Retina (tissue), 1 donor: ENCODE results near the gene PLEKHG5.

Experiments
- DNase-seq: peaks from one replicate; pipeline ENCODE4 v3.0.0-alpha.2; 2016

PLEKHG5 gene

GRCh38 chr1:6424619-6425593 is 66.6 kb downstream of the PLEKHG5 start, which contains the start of gene ESPN:
ESPN (plus strand) TSS chr1:6424776; CDS start chr1:6424956, 180 bp downstream.
- DNase-seq: peak; percentile 46

- peak; percentile 55 for DNase-seq
Measured at GRCh38 chr1:6424000-6424565, 67.4 kb downstream of the PLEKHG5 start.

- DNase-seq: peak; percentile 65
Measured at GRCh38 chr1:6423321-6423999, 68.0 kb downstream of the PLEKHG5 start.

GRCh38 chr1:6421266-6421665 is 70.2 kb downstream of the PLEKHG5 start:
- DNase-seq: no peak

- peak; percentile 61 for DNase-seq
Measured at GRCh38 chr1:6420454-6421042, 70.9 kb downstream of the PLEKHG5 start.

- DNase-seq: peak; percentile 61
Measured at GRCh38 chr1:6419804-6420453, 71.5 kb downstream of the PLEKHG5 start, which contains the start of gene HES2. HES2 (minus strand) TSS chr1:6419919; CDS start chr1:6419820, 99 bp downstream.

- DNase-seq: no peak
Measured at GRCh38 chr1:6419397-6419803, 72.1 kb downstream of the PLEKHG5 start.

- peak; percentile 47 for DNase-seq
Measured at GRCh38 chr1:6418668-6419396, 72.6 kb downstream of the PLEKHG5 start.

- DNase-seq: no peak
Measured at GRCh38 chr1:6417961-6418667, 73.4 kb downstream of the PLEKHG5 start.
